Lung (tissue), 16 donors: ENCODE results near the gene ZNF611. TPM values are rescaled to one million over a fixed set of nuclear protein-coding genes. Genes with fewer than 3 reads are reported as not detected.
"Not testable (repeated sequence)": the region's sequence is repeated elsewhere in the genome, so short reads cannot be mapped to it uniquely, and the experiment has no call there.

ENCODE experiments used
- ATAC-seq: fragments of 200-7000 bp; cut with Tn5 transposase; one replicate; pipeline ENCODE4 v1.9.1; 2020; ENCODE audit warnings: moderate number of reproducible peaks; ENCODE audit not compliant: insufficient read depth, low FRiP score
- DNase-seq, 3 donors: peaks; one replicate each; pipeline ENCODE4 v3.0.0-alpha.2; 2013 to 2017
- H3K27ac ChIP-seq, 2 donors: one replicate each; pipeline ENCODE4 v1.5.1; 2013; ENCODE audit warnings: mild to moderate bottlenecking in 2 of 2, moderate library complexity in 2 of 2, control low read depth in 1 of 2, inconsistent platforms in 1 of 2, low read depth in 1 of 2, low read length in 1 of 2
- H3K27me3 ChIP-seq, 3 donors: one replicate each; pipeline ENCODE4 v1.5.1; 2013; ENCODE audit warnings: low read length in 2 of 3; ENCODE audit not compliant: control insufficient read depth in 3 of 3, insufficient read depth in 3 of 3
- H3K36me3 ChIP-seq, 4 donors: one replicate each; pipeline ENCODE4 v1.5.1; 2013; ENCODE audit warnings: low read length in 4 of 4, mild to moderate bottlenecking in 1 of 4, moderate library complexity in 1 of 4; ENCODE audit not compliant: control insufficient read depth in 4 of 4, insufficient read depth in 4 of 4
- H3K4me1 ChIP-seq, 5 donors: one replicate each; pipeline ENCODE4 v1.5.1; 2013; ENCODE audit warnings: low read length in 5 of 5, mild to moderate bottlenecking in 2 of 5, moderate library complexity in 1 of 5; ENCODE audit not compliant: control insufficient read depth in 5 of 5, insufficient read depth in 5 of 5
- H3K4me3 ChIP-seq: one replicate; pipeline ENCODE4 v1.5.1; 2013; ENCODE audit warnings: mild to moderate bottlenecking, control low read depth, moderate library complexity
- H3K9ac ChIP-seq, 2 donors: one replicate each; pipeline ENCODE4 v1.5.1; 2013; ENCODE audit warnings: low read length in 2 of 2, control low read depth in 1 of 2; ENCODE audit not compliant: insufficient read depth in 1 of 2
- H3K9me3 ChIP-seq, 4 donors: one replicate each; pipeline ENCODE4 v1.5.1; 2013; ENCODE audit warnings: low read length in 3 of 4, mild to moderate bottlenecking in 1 of 4, moderate library complexity in 1 of 4; ENCODE audit not compliant: control insufficient read depth in 4 of 4, insufficient read depth in 3 of 4
- CTCF ChIP-seq: IDR thresholded peaks from 2 replicates; pipeline ENCODE4 v1.5.1; 2012; ENCODE audit warnings: mild to moderate bottlenecking; ENCODE audit errors: control extremely low read depth, extremely low read depth
- WGBS, 2 donors: extraction: QIAGEN DNeasy Blood & Tissue Kit; methylation state at CpG; one replicate each; pipeline ENCODE4 v1.1.7; 2013; 5-methylcytosine and 5-hydroxymethylcytosine counted together
- long read RNA-seq, 5 donors: transcript quantifications; one replicate each; lab custom pipeline, GENCODE V29; 2026
- polyA plus RNA-seq, 2 donors: library from polyadenylated mRNA; stranded (reverse); fragments of 200-250 nt; gene quantifications; one replicate each; pipeline ENCODE4 v1.2.1, GENCODE V29; 2013
- total RNA-seq, 2 donors: library from RNA; depleted of rRNA in 1 of 2; stranded (reverse); fragments of >200 nt in 1 of 2; gene quantifications; one replicate each; pipeline ENCODE4 v1.2.1, GENCODE V29; 2014 to 2021
- donor health status: control.
- donor health status: control.
- donor health status: Bipolar disorder and iron deficiency.
- donor health status: healthy.
- donor health status: DM: yes; HTN: yes; CAD: no.

Gene ZNF611
- total RNA-seq = 10 to 100 TPM; 18.5 to 28.0 TPM
- 1 to 10 TPM; 4.3 to 7.8 TPM for polyA plus RNA-seq
- long read RNA-seq, donor 1, partial matches to known transcripts = 0 of 1 reads
- long read RNA-seq, donor 1, other reads (novel, unspliced or antisense) = 0 of 1 reads
- long read RNA-seq, donor 2 = 0 reads
- long read RNA-seq, donor 3 = 0 reads
- long read RNA-seq, donor 4 = 0 reads
- long read RNA-seq, donor 5 = 0 reads

- Histone ChIP-seq H3K36me3 (no peaks in the 10 kb centered on the region), H3K9me3 (no peaks in the 10 kb centered on the region), H3K9ac (peak within 1 kb of the TSS; percentile 25 to 81), H3K27ac (peak within 1 kb of the TSS; percentile 82 to 92), H3K4me3 (peak within 1 kb of the TSS; percentile 78), H3K4me1 (peaks cover 0 to 11% (median 0%) of the 10 kb centered on the region in 5 donors), H3K27me3 (no peaks in the 10 kb centered on the region)
- TF ChIP-seq CTCF = peak; percentile 4
- ATAC-seq (peak; percentile 98), DNase-seq (peak; percentile 97 to 98 (median 98))
- 7 to 13% methylated on average over 38 of the region's 38 CpGs for WGBS, 2 donors
These were observed at the start of gene ZNF611 for GRCh38 chr19:52734893-52735661. Gene ZNF611 (minus strand): TSS chr19:52735044. CDS start chr19:52715894, 19,150 bp downstream.

- DNase-seq, H3K36me3 ChIP-seq, H3K9me3 ChIP-seq, H3K27ac ChIP-seq, H3K27me3 ChIP-seq, H3K4me1 ChIP-seq, ATAC-seq, H3K4me3 ChIP-seq, H3K9ac ChIP-seq: not testable (repeated sequence)
- WGBS, 2 donors = 88 to 90% methylated on average over 2 of the region's 2 CpGs
These were observed 48.0 kb upstream of the ZNF611 start for GRCh38 chr19:52782864-52783263.

- no peak for TF ChIP-seq CTCF
- Histone ChIP-seq H3K9me3 (peaks cover 0 to 10% (median 0%) of the 10 kb centered on the region in 4 donors), H3K36me3 (peaks cover 0 to 11% (median 4%) of the 10 kb centered on the region in 4 donors), H3K27ac (no peak overlapping the region), H3K27me3 (no peaks in the 10 kb centered on the region), H3K9ac (no peak overlapping the region), H3K4me3 (no peak overlapping the region), H3K4me1 (no peaks in the 10 kb centered on the region)
- ATAC-seq (no peak), DNase-seq (no peak)
- WGBS, 2 donors = 58 to 71% methylated on average over 3 of the region's 3 CpGs
These were observed 44.0 kb upstream of the ZNF611 start for GRCh38 chr19:52778811-52779210.

- not testable (repeated sequence) for H3K9ac ChIP-seq, H3K27ac ChIP-seq, H3K27me3 ChIP-seq, DNase-seq, H3K4me1 ChIP-seq, H3K36me3 ChIP-seq, H3K4me3 ChIP-seq, ATAC-seq, H3K9me3 ChIP-seq
- WGBS, 2 donors = 90 to 91% methylated on average over 2 of the region's 2 CpGs
These were observed 21.6 kb upstream of the ZNF611 start for GRCh38 chr19:52756447-52756846.
